IPS-18c (cell line): ENCODE measurements around the gene USP1.

Source experiments
- H3K4me3 ChIP-seq: 2 replicates; pipeline ENCODE4 v1.7.0; 2013; ENCODE audit warnings: low read depth, mild to moderate bottlenecking, low read length, moderate library complexity; ENCODE audit not compliant: insufficient read depth
- H3K9me3 ChIP-seq: one replicate; pipeline ENCODE4 v1.6.1; 2013; ENCODE audit warnings: mild to moderate bottlenecking, low read length, moderate library complexity; ENCODE audit not compliant: control insufficient read depth, insufficient read depth

Gene USP1

DNA sequence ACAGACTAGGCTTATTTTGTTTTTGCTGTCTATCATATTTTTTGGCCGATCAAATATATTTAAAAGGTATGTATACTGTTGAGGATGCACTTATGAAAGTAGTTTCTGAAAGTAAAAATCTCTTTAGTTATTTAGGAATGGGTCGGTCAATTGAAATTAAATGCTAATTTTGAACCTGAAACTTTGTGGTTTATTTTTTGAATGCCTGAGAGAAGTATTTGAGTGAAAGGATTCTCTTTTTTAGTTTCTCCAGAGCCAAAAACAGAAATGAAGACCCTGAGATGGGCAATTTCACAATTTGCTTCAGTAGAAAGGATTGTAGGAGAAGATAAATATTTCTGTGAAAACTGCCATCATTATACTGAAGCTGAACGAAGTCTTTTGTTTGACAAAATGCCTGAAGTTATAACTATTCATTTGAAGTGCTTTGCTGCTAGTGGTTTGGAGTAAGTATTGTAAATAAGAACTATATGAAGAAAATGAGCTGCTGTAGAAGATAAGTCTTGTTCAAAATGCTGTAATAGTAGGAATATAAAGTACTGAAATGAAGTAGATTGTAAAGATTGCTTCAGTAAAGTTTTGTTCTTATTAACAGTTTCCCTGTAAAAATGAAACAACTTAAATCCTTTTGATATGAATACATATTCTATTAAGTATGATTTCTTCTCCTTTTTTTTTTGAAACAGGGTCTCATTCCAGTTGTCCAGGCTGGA lies 11.5 kb downstream of the USP1 start:
- no peaks in the 10 kb centered on the region for H3K9me3 ChIP-seq

DNA sequence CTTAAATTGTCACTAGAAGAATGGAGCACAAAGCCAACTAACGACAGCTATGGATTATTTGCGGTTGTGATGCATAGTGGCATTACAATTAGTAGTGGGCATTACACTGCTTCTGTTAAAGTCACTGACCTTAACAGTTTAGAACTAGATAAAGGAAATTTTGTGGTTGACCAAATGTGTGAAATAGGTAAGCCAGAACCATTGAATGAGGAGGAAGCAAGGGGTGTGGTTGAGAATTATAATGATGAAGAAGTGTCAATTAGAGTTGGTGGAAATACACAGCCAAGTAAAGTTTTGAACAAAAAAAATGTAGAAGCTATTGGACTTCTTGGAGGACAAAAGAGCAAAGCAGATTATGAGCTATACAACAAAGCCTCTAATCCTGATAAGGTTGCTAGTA lies 13.5 kb downstream of the USP1 start:
- no peak overlapping the region for H3K4me3 ChIP-seq
- no peaks in the 10 kb centered on the region for H3K9me3 ChIP-seq

More for the DNA sequence above, 11.5 kb downstream of the USP1 start:
- H3K4me3 ChIP-seq: no peak overlapping the region

DNA sequence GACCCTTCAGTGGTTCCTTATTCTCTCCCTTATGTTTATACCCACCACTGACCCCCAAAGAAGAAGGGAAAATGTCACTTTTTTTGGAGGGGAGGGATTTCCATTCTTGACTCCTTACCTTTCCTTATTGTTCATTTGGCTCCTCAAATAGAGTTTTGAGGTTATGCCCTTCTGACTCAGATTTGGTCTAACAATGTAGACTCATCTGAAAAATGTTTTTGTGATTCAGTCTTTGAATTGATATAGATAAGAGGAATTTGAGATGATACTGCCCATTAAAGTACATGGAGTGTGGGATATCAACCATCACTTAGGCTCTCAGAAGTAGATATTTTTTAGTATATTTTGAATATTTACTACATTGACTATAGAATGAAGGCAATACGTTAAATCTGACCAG lies 16.1 kb downstream of the USP1 start:
- Histone ChIP-seq H3K9me3 (no peaks in the 10 kb centered on the region), H3K4me3 (no peak overlapping the region)

DNA sequence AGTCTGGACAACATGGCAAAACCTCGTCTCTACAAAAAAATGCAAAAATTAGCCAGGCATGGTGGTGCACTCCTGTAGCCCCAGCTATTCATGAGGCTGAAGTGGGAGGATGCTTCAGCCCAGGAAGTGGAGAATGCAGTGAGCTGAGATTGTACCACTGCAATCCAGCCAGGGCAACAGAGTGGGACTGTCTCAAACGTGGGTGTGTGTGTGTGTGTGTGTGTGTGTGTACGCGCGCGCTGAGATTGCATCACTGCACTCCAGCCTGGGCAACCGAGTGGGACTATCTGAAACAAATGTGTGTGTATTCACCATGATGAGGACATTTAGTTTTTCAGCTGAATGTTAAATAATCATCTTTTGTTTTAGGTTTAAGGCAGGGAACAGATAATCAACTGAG lies 21.1 kb downstream of the USP1 start:
- Histone ChIP-seq H3K4me3 (no peak overlapping the region), H3K9me3 (no peaks in the 10 kb centered on the region)

DNA sequence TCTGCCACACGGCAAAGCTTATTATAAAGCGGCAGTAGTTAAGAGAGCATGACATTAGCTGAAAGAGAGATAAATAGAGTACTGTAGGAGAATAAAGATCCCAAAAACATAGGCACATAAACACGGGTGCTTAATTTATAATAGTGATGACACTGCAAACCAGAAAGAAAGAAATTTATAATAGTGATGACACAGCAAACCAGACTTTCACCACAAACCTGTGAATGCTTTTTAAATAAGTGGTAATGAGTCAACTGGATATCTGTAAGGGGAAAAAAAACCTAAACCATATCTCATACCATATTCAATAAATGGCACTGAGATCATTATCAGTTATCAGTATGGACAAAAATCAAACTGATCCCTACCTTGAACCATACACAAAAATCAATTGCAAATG lies 25.5 kb downstream of the USP1 start:
- H3K9me3 ChIP-seq: no peaks in the 10 kb centered on the region
- H3K4me3 ChIP-seq: no peak overlapping the region

DNA sequence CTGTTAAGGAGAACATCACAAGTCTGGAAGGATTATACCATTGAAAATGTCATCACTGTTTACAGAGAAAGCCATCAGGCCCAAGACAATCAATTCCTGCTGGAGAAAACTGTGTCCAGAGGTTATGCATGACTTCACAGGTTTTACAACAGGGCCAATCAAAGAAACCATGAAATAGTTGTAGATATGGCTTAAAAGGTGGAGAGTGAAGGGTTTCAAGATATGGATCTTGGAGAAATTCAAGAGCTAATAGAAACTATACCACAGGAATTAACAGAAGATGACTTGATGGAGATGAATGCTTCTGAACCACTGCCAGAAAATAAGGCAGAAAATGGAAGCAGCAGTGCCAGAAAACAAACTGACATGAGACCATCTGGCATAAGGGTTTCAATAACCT lies 30.2 kb downstream of the USP1 start:
- Histone ChIP-seq H3K4me3 (no peak overlapping the region), H3K9me3 (no peaks in the 10 kb centered on the region)

DNA sequence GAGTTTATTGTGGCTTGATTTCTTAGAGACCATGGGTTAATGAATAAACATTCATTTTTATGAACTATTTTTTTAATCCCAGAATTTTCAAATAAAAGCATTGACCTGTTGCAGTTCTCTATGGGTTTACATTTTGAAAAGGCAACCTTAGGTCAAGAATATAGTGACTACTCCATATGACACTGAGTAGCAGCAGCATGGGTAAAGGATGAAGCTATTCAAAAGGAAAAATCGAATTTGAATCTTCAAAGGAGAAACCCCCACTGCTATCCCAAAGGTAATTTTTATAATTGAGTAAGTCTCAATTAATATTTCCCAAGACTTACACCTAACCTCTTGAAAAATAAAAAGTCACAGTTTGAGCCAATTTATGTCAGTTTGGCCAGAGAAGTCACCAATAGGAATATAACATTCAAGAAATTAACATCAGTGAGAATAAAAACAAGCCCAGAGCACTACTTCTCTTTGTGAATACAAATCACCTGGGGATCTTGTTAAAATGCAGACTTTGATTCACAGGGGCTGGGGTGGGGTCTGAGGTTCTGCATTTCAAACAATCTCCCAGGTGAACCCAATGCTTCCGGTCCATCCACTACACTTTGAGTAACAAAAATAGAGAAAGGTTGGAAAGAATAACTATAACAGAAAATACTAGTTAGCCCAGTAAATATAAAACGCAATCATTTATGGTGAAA lies 39.8 kb downstream of the USP1 start:
- Histone ChIP-seq H3K9me3 (no peaks in the 10 kb centered on the region), H3K4me3 (no peak overlapping the region)

DNA sequence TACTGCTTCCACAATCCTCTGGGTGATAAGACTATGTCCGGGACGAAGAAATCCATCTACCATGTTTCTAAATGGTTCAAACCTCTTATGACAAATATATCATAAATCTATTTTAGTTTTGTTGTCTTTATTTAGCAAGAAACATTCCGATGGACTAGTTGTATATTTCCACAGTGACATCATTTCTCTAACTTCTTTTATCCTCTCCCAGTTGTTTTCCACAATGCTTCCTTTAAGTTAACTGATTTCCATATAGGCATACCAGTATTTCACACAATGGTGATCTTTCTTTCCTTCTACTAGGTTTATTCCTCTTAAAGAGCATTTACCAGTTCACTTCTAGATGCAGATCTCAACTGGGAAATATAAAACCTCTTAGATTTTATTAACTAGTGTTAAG lies 44.8 kb downstream of the USP1 start:
- no peaks in the 10 kb centered on the region for H3K9me3 ChIP-seq
- H3K4me3 ChIP-seq: no peak overlapping the region

DNA sequence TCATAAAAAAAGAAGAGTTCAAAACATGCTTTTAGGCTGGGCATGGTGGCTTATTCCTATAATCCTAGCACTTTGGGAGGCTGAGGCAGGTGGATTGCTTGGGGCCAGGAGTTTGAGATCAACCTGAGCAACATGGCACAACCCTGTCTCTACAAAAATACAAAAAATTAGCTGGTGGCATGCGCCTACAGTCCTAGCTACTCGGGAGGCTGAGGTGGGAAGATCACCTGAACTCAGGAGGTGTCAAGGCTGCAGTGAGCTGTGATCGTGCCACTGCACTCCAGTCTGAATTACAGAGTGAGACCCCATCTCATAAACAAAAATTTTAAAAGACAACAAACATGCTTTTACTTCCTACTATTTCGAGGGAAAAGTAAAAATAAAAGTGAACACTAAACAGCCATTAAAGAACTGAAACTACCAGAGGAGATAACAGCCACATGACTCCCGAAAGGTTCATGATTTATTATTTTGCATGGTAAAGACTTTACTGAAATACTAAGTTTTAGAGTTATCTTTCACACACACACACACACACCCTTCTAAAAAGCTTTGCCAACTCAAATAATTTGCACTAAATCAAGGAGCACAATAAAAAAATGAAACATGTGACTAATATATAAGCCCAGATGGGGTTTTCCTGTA lies 48.1 kb downstream of the USP1 start:
- Histone ChIP-seq H3K4me3 (no peak overlapping the region), H3K9me3 (no peaks in the 10 kb centered on the region)

DNA sequence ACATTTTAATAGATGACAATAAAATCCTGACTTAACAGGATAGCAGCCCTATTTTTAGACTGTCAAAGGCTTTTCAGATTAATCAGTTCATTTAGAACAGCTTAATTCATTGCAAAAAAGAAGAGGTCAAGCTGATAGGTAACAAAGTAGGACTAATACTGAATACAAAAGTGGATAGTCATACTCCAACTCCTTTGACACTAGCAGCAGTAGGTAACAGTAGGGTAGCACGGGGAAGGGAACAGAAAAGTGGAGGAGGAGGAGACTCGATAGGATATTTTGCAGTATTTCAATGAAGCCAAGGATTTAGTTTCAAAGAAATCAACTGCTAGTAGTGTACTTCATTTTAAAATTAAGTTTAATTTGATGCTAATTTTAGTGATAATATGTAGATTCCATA lies 51.1 kb downstream of the USP1 start:
- no peak overlapping the region for H3K4me3 ChIP-seq
- no peaks in the 10 kb centered on the region for H3K9me3 ChIP-seq

DNA sequence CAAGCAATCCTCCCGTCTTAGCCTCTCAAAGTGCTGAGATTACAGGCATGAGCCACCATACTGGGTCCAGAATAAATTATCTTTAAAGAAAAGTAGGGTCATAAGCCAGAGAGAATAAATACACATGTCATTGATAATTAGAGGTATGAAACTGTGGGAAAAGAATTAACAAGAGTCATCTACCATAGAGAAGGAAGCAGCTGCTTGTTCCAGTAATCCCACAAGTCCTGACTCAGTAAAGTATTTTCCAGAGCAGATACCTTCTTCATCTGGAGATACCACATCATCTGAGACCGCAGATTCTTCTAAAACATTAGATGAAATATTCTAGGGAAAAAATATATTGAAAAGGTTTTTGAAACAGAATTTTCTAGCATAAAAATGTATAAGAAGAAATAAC lies 55.7 kb downstream of the USP1 start:
- Histone ChIP-seq H3K9me3 (no peaks in the 10 kb centered on the region), H3K4me3 (no peak overlapping the region)

DNA sequence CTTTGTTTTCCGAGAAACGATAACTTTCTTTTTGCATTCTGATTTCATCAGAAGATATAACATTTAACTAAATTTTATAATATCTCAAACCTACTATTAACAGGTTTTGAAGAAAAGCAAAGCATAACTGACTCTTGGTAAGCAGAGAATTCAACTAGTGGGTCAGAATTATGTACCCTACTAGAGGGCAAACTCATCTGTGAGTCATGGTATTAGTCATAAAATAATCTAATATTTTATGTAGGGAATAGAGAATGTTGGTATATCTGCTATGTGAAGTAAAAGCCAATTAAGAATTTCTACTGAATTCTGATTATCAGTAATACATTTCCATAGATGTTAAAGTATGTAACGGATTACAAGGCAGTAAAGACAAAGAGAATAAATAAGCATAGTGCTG lies 56.8 kb downstream of the USP1 start:
- no peak overlapping the region for H3K4me3 ChIP-seq
- no peaks in the 10 kb centered on the region for H3K9me3 ChIP-seq

DNA sequence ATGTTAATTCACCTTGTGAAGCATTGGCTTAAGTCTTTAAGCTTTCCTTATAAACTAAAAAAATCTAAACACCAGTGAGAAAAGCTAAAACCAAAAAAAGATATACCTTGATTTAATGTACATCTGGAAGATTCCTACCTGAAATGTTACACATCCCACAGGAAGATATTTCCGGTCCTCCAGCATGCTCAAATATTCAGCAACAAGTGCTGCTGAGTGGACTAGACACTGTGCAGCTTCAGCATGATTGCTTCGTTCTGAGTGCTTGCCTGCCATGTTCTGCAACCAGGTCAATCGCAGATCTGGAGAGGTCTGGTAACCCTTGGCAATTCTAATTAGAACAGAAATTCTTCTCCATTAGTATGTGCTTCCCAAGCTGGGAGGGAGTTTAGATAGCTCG lies 57.3 kb downstream of the USP1 start:
- H3K9me3 ChIP-seq: no peaks in the 10 kb centered on the region
- no peak overlapping the region for H3K4me3 ChIP-seq

DNA sequence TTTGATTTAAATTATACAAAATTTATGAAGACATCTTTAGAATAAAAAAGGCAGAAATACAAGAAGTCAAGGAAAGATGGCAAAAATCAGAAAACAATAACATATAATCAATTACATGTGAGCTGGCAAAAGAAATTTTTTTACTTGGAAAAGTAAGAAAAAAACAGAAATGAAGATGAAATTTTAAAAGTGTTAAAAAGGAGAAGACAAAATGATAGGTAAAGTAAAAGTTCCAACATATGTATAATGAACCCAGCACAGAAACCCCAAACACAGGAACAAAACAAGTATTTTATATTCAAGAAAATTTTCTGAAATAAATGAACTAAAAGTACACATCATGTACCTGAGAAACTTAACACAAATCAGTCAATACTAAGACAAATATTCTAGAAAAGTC lies 63.4 kb downstream of the USP1 start:
- no peak overlapping the region for H3K4me3 ChIP-seq
- no peaks in the 10 kb centered on the region for H3K9me3 ChIP-seq
